ENCODE results near the gene IL21.

The IL21 gene

GRCh38 chr4:122633211-122633610 lies 12.3 kb upstream of the IL21 start:
- H3K4me3 ChIP-seq (ENCODE audit: low read length in 2 of 2): no peak overlapping the region
- H3K9ac ChIP-seq (ENCODE audit: low read depth, low read length, poor library complexity): no peak overlapping the region
- no peak overlapping the region for H2BK120ac ChIP-seq (ENCODE audit: low read depth, low read length)
- H3K9me3 ChIP-seq (replicated peaks in 1 of 2; ENCODE audit: control insufficient read depth in 2 of 2, insufficient read depth in 1 of 2, low read depth in 1 of 2, low read length in 2 of 2): no peaks in the 10 kb centered on the region
- no peak overlapping the region for H2AFZ ChIP-seq (ENCODE audit: low read length)
- H4K91ac ChIP-seq (ENCODE audit: low read depth, low read length, poor library complexity): no peak overlapping the region
- no peak overlapping the region for H3K23ac ChIP-seq (ENCODE audit: low read depth, low read length, poor library complexity)
- no peak overlapping the region for H2BK15ac ChIP-seq (ENCODE audit: low read length)
- no peak for DNase-seq (ENCODE audit: low spot score)
- H4K8ac ChIP-seq (ENCODE audit: low read depth, low read length): no peak overlapping the region
- H2BK5ac ChIP-seq (ENCODE audit: low read length): no peak overlapping the region
- no peak overlapping the region for H3K27ac ChIP-seq (replicated peaks; ENCODE audit: low read length)
- no peak overlapping the region for H3K18ac ChIP-seq (ENCODE audit: low read length)
- no peak overlapping the region for H3K4ac ChIP-seq (ENCODE audit: low read length)
- no peak overlapping the region for H3K14ac ChIP-seq (ENCODE audit: low read length)
- H2BK12ac ChIP-seq (ENCODE audit: low read length): no peak overlapping the region
- no peaks in the 10 kb centered on the region for H3K79me1 ChIP-seq (ENCODE audit: low read depth, low read length)
- no CpG with 5 or more reads among the region's 2 CpGs for WGBS, 2 donors (ENCODE audit: extremely low coverage in 2 of 2, insufficient read length in 2 of 2, insufficient replicate concordance in 1 of 2)
- no peak overlapping the region for H2AK5ac ChIP-seq (ENCODE audit: low read depth, low read length)
- no peak overlapping the region for H3K4me2 ChIP-seq (ENCODE audit: insufficient read depth, low read length, poor library complexity, severe bottlenecking)
- no peaks in the 10 kb centered on the region for H3K36me3 ChIP-seq (replicated peaks in 1 of 2; ENCODE audit: control insufficient read depth in 2 of 2, insufficient read depth in 2 of 2, low read length in 2 of 2)
- H3K27me3 ChIP-seq (ENCODE audit: control insufficient read depth in 3 of 3, insufficient read depth in 3 of 3, low read depth in 1 of 3, low read length in 3 of 3): peaks cover 0 to 6% (median 0%) of the 10 kb centered on the region in 3 experiments
- H3K4me1 ChIP-seq (ENCODE audit: control insufficient read depth in 2 of 2, insufficient read depth in 1 of 2, low read depth in 1 of 2, low read length in 2 of 2): no peaks in the 10 kb centered on the region

- no peaks in the 10 kb centered on the region for H3K4me1 ChIP-seq (ENCODE audit: control insufficient read depth in 2 of 2, insufficient read depth in 1 of 2, low read depth in 1 of 2, low read length in 2 of 2)
- H3K4ac ChIP-seq (ENCODE audit: low read length): no peak overlapping the region
- H3K23ac ChIP-seq (ENCODE audit: low read depth, low read length, poor library complexity): no peak overlapping the region
- H3K14ac ChIP-seq (ENCODE audit: low read length): no peak overlapping the region
- no peak overlapping the region for H2BK12ac ChIP-seq (ENCODE audit: low read length)
- H3K4me3 ChIP-seq (ENCODE audit: low read length in 2 of 2): no peak overlapping the region
- no peaks in the 10 kb centered on the region for H3K36me3 ChIP-seq (replicated peaks in 1 of 2; ENCODE audit: control insufficient read depth in 2 of 2, insufficient read depth in 2 of 2, low read length in 2 of 2)
- H2AFZ ChIP-seq (ENCODE audit: low read length): no peak overlapping the region
- H2BK5ac ChIP-seq (ENCODE audit: low read length): no peak overlapping the region
- H2BK120ac ChIP-seq (ENCODE audit: low read depth, low read length): no peak overlapping the region
- H2BK15ac ChIP-seq (ENCODE audit: low read length): no peak overlapping the region
- H4K91ac ChIP-seq (ENCODE audit: low read depth, low read length, poor library complexity): no peak overlapping the region
- H4K8ac ChIP-seq (ENCODE audit: low read depth, low read length): no peak overlapping the region
- no CpG with 5 or more reads among the region's 7 CpGs for WGBS, 2 donors (ENCODE audit: extremely low coverage in 2 of 2, insufficient read length in 2 of 2, insufficient replicate concordance in 1 of 2)
- H3K9me3 ChIP-seq (replicated peaks in 1 of 2; ENCODE audit: control insufficient read depth in 2 of 2, insufficient read depth in 1 of 2, low read depth in 1 of 2, low read length in 2 of 2): no peaks in the 10 kb centered on the region
- no peak overlapping the region for H3K27ac ChIP-seq (replicated peaks; ENCODE audit: low read length)
- H3K27me3 ChIP-seq (ENCODE audit: control insufficient read depth in 3 of 3, insufficient read depth in 3 of 3, low read depth in 1 of 3, low read length in 3 of 3): peaks cover 0 to 6% (median 0%) of the 10 kb centered on the region in 3 experiments
- no peak overlapping the region for H3K18ac ChIP-seq (ENCODE audit: low read length)
- H3K4me2 ChIP-seq (ENCODE audit: insufficient read depth, low read length, poor library complexity, severe bottlenecking): no peak overlapping the region
- no peak for DNase-seq (ENCODE audit: low spot score)
- H3K79me1 ChIP-seq (ENCODE audit: low read depth, low read length): no peaks in the 10 kb centered on the region
- no peak overlapping the region for H3K9ac ChIP-seq (ENCODE audit: low read depth, low read length, poor library complexity)
- no peak overlapping the region for H2AK5ac ChIP-seq (ENCODE audit: low read depth, low read length)
Measured at GRCh38 chr4:122632396-122633143, 11.7 kb upstream of the IL21 start.

GRCh38 chr4:122625156-122625555 lies 4.3 kb upstream of the IL21 start:
- no peak overlapping the region for H2BK120ac ChIP-seq (ENCODE audit: low read depth, low read length)
- no peaks in the 10 kb centered on the region for H3K36me3 ChIP-seq (replicated peaks in 1 of 2; ENCODE audit: control insufficient read depth in 2 of 2, insufficient read depth in 2 of 2, low read length in 2 of 2)
- no peak overlapping the region for H3K4me3 ChIP-seq (ENCODE audit: low read length in 2 of 2)
- H3K9me3 ChIP-seq (replicated peaks in 1 of 2; ENCODE audit: control insufficient read depth in 2 of 2, insufficient read depth in 1 of 2, low read depth in 1 of 2, low read length in 2 of 2): no peaks in the 10 kb centered on the region
- H4K91ac ChIP-seq (ENCODE audit: low read depth, low read length, poor library complexity): no peak overlapping the region
- no peak overlapping the region for H3K18ac ChIP-seq (ENCODE audit: low read length)
- peaks cover 0 to 3% (median 0%) of the 10 kb centered on the region in 3 experiments for H3K27me3 ChIP-seq (ENCODE audit: control insufficient read depth in 3 of 3, insufficient read depth in 3 of 3, low read depth in 1 of 3, low read length in 3 of 3)
- no peaks in the 10 kb centered on the region for H3K4me1 ChIP-seq (ENCODE audit: control insufficient read depth in 2 of 2, insufficient read depth in 1 of 2, low read depth in 1 of 2, low read length in 2 of 2)
- H2AFZ ChIP-seq (ENCODE audit: low read length): no peak overlapping the region
- no peak overlapping the region for H3K4me2 ChIP-seq (ENCODE audit: insufficient read depth, low read length, poor library complexity, severe bottlenecking)
- DNase-seq (ENCODE audit: low spot score): no peak
- H2AK5ac ChIP-seq (ENCODE audit: low read depth, low read length): no peak overlapping the region
- no peaks in the 10 kb centered on the region for H3K79me1 ChIP-seq (ENCODE audit: low read depth, low read length)
- no peak overlapping the region for H3K23ac ChIP-seq (ENCODE audit: low read depth, low read length, poor library complexity)
- WGBS, 2 donors (ENCODE audit: extremely low coverage in 2 of 2, insufficient read length in 2 of 2, insufficient replicate concordance in 1 of 2): no CpG with 5 or more reads among the region's 2 CpGs
- no peak overlapping the region for H2BK12ac ChIP-seq (ENCODE audit: low read length)
- H4K8ac ChIP-seq (ENCODE audit: low read depth, low read length): no peak overlapping the region
- no peak overlapping the region for H3K4ac ChIP-seq (ENCODE audit: low read length)
- no peak overlapping the region for H3K14ac ChIP-seq (ENCODE audit: low read length)
- no peak overlapping the region for H3K9ac ChIP-seq (ENCODE audit: low read depth, low read length, poor library complexity)
- H2BK15ac ChIP-seq (ENCODE audit: low read length): no peak overlapping the region
- no peak overlapping the region for H3K27ac ChIP-seq (replicated peaks; ENCODE audit: low read length)
- H2BK5ac ChIP-seq (ENCODE audit: low read length): no peak overlapping the region

GRCh38 chr4:122624205-122624604 lies 3.3 kb upstream of the IL21 start:
- Histone ChIP-seq H3K79me1 (ENCODE audit: low read depth, low read length) (no peaks in the 10 kb centered on the region), H3K9me3 (replicated peaks in 1 of 2; ENCODE audit: control insufficient read depth in 2 of 2, insufficient read depth in 1 of 2, low read depth in 1 of 2, low read length in 2 of 2) (no peaks in the 10 kb centered on the region), H3K23ac (ENCODE audit: low read depth, low read length, poor library complexity) (no peak overlapping the region), H4K91ac (ENCODE audit: low read depth, low read length, poor library complexity) (no peak overlapping the region), H3K4me2 (ENCODE audit: insufficient read depth, low read length, poor library complexity, severe bottlenecking) (no peak overlapping the region), H2BK15ac (ENCODE audit: low read length) (no peak overlapping the region), H4K8ac (ENCODE audit: low read depth, low read length) (no peak overlapping the region), H3K36me3 (replicated peaks in 1 of 2; ENCODE audit: control insufficient read depth in 2 of 2, insufficient read depth in 2 of 2, low read length in 2 of 2) (no peaks in the 10 kb centered on the region), H2BK5ac (ENCODE audit: low read length) (no peak overlapping the region), H3K14ac (ENCODE audit: low read length) (no peak overlapping the region), H3K4me3 (ENCODE audit: low read length in 2 of 2) (no peak overlapping the region), H3K9ac (ENCODE audit: low read depth, low read length, poor library complexity) (no peak overlapping the region), H3K27me3 (ENCODE audit: control insufficient read depth in 3 of 3, insufficient read depth in 3 of 3, low read depth in 1 of 3, low read length in 3 of 3) (no peaks in the 10 kb centered on the region), H2BK12ac (ENCODE audit: low read length) (no peak overlapping the region), H3K27ac (replicated peaks; ENCODE audit: low read length) (no peak overlapping the region), H3K4me1 (ENCODE audit: control insufficient read depth in 2 of 2, insufficient read depth in 1 of 2, low read depth in 1 of 2, low read length in 2 of 2) (no peaks in the 10 kb centered on the region), H3K4ac (ENCODE audit: low read length) (no peak overlapping the region), H2AFZ (ENCODE audit: low read length) (no peak overlapping the region), H2BK120ac (ENCODE audit: low read depth, low read length) (no peak overlapping the region), H2AK5ac (ENCODE audit: low read depth, low read length) (no peak overlapping the region), H3K18ac (ENCODE audit: low read length) (no peak overlapping the region)
- no CpG with 5 or more reads among the region's 2 CpGs for WGBS, 2 donors (ENCODE audit: extremely low coverage in 2 of 2, insufficient read length in 2 of 2, insufficient replicate concordance in 1 of 2)
- DNase-seq (ENCODE audit: low spot score): no peak
